Measurements from ENCODE around the gene SYPL2.
A peak's percentile ranks its signal among the peaks of the same experiment; 100 is the strongest.

The SYPL2 gene

GRCh38 chr1:109478806-109479205 is 12.5 kb downstream of the SYPL2 start:
- TF ChIP-seq, protein P1, sequence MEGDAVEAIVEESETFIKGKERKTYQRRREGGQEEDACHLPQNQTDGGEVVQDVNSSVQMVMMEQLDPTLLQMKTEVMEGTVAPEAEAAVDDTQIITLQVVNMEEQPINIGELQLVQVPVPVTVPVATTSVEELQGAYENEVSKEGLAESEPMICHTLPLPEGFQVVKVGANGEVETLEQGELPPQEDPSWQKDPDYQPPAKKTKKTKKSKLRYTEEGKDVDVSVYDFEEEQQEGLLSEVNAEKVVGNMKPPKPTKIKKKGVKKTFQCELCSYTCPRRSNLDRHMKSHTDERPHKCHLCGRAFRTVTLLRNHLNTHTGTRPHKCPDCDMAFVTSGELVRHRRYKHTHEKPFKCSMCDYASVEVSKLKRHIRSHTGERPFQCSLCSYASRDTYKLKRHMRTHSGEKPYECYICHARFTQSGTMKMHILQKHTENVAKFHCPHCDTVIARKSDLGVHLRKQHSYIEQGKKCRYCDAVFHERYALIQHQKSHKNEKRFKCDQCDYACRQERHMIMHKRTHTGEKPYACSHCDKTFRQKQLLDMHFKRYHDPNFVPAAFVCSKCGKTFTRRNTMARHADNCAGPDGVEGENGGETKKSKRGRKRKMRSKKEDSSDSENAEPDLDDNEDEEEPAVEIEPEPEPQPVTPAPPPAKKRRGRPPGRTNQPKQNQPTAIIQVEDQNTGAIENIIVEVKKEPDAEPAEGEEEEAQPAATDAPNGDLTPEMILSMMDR (conservative IDR thresholded peaks at IDR 0.05; ENCODE audit: low read length): no peak
- H3K4me3 ChIP-seq (ENCODE audit: low read length): no peak overlapping the region
- DNase-seq (ENCODE audit: low read depth): no peak

DNA sequence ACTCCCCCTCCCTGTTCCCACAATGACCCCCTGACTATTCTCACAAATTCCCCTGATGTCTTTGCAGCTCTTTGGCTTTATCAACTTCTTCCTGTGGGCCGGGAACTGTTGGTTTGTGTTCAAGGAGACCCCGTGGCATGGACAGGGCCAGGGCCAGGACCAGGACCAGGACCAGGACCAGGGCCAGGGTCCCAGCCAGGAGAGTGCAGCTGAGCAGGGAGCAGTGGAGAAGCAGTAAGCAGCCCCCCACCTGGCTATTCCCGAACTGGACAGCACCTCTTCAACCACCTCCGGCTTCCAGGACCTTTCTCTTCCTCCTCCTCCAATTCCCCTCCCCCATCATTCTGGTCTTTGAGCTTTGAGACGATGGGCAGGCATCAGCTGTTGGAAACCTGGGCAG is 13.0 kb downstream of the SYPL2 start:
- TF ChIP-seq, protein P1 (conservative IDR thresholded peaks at IDR 0.05; ENCODE audit: low read length): no peak
- no peak for DNase-seq (ENCODE audit: low read depth)
- no peak overlapping the region for H3K4me3 ChIP-seq (ENCODE audit: low read length)

DNA sequence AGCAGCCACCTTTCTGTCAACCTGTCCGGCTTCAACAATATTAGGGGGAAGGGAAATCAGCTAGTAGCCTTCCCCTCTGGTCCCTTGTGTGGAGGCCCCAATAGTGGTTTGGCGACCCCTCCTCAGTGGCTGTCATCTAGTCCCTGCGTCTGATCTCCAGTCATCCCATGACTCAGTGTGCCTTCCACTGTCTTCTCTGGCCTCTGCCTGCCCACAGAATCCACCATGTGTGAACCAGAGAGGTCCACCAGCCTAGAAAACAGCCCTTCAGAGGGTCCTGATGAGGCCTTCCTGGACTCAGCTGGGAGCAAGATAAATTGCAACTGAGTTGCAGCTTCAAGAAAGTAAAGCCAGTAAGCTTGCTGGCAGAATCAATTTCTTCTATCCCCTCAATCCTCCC is 13.6 kb downstream of the SYPL2 start:
- DNase-seq (ENCODE audit: low read depth): no peak
- H3K4me3 ChIP-seq (ENCODE audit: low read length): no peak overlapping the region
- TF ChIP-seq, protein P1 (conservative IDR thresholded peaks at IDR 0.05; ENCODE audit: low read length): no peak

GRCh38 chr1:109481646-109482045 is 15.3 kb downstream of the SYPL2 start:
- TF ChIP-seq, protein P1 (conservative IDR thresholded peaks at IDR 0.05; ENCODE audit: low read length): no peak
- no peak overlapping the region for H3K4me3 ChIP-seq (ENCODE audit: low read length)
- DNase-seq (ENCODE audit: low read depth): no peak

DNA sequence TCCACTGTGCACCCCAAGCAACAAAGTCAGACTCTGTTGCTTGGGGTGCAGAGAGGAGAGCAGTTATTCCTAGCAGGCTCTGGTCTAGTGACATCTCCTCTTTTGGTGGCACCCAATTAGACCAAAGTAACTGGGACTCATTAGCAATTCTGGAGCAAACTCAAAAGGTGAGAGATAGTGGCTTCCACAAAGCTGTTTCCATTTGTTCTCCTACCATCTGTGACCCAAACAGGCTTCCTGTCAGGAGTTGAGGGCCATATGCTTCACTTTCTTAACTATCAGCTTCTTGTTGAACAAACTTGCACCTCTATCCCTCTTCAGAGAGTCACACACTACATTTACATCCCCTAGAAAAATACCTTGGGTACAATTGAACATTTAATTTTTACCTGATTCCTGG is 15.9 kb downstream of the SYPL2 start:
- no peak for DNase-seq (ENCODE audit: low read depth)
- no peak overlapping the region for H3K4me3 ChIP-seq (ENCODE audit: low read length)
- TF ChIP-seq, protein P1 (conservative IDR thresholded peaks at IDR 0.05; ENCODE audit: low read length): no peak

- DNase-seq (ENCODE audit: low read depth): no peak
These were observed 16.7 kb downstream of the SYPL2 start for GRCh38 chr1:109482791-109483671.

More at GRCh38 chr1:109482791-109483671, 16.7 kb downstream of the SYPL2 start:
- H3K4me3 ChIP-seq (ENCODE audit: low read length): peak overlapping the region; percentile 65
- TF ChIP-seq, protein P1 (conservative IDR thresholded peaks at IDR 0.05; ENCODE audit: low read length): no peak

Measured in AG10803 (cell line).